Suppressor macrophage (primary cell): Measurements from ENCODE around the gene CIDEC.
"Not testable (repeated sequence)": the region's sequence is repeated elsewhere in the genome, so short reads cannot be mapped to it uniquely, and the experiment has no call there.

ENCODE experiments used
- DNase-seq, 4 experiments: peaks; one replicate each; pipeline ENCODE4 v3.0.0-alpha.2; 2020 to 2022

Gene CIDEC

DNA sequence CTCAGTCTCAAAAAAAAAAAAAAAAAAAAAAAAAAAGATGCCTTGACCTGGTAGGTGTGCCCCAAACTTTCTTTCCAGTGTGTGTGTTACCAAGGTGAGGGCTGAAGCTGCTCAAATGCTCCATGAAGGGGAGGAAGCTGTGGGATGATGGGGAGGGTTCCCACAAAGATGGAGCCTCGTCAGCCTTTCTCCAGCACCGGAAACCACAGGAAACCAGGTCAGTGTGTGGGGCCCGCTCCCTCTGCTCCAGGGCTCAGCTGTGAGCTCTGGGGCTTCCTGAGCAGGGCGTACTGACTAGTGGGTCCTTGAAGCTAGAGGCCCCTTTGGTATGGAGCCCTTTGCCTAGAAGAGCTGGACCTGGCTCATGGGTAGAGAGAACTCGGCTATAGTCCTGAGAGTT, 21.9 kb upstream of the CIDEC start:
- no peak for DNase-seq

DNA sequence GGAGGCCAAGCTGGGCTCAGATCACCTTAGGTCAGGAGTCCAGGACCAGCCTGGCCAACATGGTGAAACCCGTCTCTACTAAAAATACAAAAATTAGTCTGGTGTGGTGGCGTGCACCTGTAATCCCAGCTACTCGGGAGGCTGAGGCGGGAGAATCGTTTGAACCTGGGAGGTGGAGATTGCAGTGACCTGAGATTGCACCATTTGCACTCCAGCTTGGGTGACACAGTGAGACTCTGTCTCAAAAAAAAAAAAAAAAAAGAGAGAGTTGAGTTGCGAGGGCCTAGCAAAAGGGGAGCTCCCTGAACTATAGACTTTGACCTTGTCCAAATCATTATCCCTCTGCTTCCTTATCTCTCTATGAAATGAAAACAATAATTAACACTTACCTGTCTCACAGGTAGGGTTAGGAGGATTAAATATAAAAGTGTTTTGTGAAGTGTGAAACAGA, 20.9 kb upstream of the CIDEC start:
- DNase-seq = not testable (repeated sequence)

DNA sequence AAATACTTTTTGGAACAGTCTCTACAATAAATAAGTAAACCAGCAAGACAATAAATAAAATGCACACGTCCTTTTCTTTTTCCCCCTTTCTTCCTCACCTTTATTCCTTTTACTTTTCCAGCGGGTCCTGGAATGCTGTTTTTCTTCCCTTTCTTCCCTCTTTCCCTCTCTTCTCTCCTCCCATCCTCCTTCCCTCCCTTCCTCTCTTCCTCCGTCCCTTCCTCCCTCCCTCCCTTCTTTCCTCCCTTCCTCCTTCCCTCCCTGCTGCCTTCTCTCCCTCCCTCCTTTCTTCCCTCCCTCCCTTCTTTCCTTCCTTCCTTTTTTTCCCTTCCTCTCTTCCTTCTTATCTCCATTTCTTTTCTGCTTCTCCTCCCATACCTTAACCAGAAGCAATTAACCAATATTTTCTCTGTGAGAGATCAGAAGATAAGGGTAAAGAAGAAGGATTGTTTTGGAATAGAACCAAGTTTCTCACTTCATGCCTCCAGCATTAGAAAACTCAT, 19.3 kb upstream of the CIDEC start:
- DNase-seq = no peak

DNA sequence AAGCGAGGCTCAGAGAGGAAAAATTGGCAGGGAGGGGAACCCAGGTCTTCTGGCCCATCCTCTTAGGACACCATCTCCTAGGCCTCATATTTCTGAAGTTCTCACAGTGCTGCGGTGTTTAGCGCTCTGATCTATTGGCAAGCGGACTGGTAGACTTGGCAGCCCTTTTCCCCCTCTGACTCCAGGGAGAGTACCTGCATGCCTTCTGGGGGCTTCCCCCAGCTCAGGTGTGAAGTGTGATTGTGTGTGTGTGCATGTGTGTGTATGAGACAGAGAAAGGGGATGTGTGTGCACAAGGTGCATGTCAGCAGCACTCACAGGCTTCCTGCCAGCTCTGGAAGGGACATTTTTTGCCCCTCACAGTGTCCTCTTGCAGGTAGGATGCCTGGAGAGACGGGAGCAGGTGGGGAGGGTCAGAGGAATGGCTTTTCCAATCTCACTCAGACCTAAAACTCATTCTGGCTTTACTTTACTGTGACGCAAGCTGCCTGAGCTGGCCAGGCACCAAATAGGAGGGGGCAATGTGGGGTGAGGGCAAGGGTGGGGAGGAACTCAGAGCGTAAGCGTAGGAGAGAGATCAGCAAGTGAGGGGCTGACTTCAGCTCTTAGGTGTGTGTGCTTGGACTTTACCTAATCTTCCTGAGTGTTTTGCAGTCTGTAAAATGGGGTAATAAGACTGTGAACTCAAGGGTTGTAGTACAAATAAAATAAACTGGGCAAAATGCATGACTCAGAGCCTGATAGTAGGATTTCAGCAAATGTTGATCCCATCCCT, 18.6 kb upstream of the CIDEC start:
- no peak for DNase-seq

DNA sequence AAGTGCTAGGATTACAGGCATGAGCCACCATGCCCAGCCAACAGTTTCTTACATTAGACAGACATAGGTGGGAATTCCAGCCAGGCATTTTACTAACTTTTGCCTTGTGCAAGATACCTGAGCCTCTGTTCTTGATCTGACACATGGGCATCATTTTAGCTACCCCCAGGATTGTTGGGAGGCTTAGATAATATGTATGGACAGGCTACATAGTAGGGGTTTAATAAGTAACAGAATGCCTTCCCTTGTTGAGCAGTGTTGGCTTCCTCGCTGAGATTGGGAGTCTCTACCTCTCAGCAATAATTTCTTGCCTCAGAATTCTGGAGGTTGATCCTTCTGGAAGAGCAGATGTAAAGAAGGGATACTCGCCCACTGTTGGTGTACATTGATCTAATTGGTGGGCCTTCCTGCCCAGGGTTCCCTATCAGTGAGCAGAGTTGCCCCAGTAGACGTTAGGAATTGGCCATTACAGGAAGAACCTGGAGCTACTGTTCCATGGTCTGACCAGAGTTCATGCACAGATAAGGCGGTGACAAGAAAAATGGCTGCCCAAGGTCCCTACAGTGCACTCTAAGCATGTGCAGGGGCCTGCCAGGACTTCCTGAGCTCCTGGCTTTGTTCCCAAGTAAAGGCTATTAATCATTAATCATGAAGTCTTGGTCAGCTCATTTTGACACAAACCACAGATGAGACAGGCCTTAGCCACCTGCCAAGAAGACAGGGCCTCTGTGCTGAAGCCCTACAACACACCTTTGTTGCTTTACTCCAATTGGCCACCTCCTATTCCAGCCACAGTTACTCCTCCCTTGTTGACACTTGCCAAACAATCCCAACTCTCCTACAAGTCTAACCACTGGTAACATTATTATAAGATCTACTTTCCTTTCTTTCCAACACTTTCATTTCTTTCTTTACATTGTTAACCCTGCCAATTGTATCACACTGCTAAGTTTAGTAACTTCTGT, 17.6 kb upstream of the CIDEC start:
- DNase-seq = no peak

DNA sequence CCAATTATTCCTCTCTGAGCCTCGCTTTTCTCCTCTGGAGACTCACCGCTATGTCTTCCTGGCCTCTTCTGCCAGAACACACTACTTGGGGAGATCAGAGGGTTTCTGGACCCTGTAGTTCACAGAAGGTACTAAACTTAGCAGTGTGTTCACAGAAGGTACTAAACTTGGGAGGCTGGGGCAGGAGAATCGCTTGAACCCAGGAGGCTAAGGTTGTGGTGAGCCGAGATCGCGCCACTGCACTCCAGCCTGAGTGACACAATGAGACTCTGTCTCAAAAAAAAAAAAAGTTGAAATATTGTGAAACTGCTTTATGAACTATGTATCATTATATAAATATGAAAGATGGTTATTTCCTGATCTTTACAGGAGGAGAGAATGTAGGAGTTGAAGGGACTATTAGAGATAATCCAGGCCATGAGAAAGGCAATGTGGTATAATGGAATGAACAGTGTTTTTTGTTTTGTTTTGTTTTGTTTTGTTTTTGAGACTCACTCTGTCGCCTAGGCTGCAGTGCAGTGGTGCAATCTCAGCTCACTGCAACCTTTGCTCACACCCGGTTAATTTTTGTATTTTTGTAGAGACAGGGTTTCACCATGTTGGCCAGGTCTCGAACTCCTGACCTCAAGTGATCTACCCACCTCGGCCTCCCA, 16.8 kb upstream of the CIDEC start:
- DNase-seq = not testable (repeated sequence)

DNA sequence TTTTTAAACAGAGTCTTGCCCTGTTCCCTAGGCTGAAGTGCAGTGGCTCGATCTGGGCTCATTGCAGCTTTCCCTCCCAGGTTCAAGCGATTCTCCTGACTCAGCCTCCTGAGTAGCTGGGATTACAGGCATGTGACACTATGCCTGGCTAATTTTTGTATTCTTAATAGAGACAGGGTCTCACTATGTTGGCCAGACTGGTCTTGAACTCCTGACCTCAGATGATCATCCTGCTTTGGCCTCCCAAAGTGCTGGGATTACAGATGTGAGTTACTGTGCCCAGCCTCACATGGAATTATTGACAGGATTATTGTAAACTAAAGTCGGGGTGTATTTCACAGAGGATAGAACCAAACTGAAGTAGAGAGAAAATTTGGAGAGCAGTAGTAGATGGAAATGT, 15.7 kb upstream of the CIDEC start:
- DNase-seq = not testable (repeated sequence)

DNA sequence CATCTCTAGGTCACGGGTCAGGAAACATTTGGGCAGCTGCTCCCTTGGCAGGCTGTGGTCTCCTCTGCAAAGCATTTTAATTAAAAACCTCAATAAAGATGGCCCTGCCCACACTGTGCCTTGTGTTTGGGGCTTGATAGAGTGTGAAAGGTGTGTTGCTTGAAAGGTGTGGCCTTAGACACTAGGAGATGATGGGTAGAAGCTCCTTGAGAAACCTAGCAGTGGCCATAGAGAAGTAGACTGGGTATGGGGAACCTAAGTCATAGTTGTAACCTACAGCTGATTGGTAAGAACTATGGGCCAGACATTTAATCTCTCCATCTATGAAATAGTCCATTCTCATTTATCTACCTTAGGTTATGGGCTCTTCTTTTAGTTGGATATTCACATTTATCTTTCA, 13.7 kb upstream of the CIDEC start:
- DNase-seq = no peak

DNA sequence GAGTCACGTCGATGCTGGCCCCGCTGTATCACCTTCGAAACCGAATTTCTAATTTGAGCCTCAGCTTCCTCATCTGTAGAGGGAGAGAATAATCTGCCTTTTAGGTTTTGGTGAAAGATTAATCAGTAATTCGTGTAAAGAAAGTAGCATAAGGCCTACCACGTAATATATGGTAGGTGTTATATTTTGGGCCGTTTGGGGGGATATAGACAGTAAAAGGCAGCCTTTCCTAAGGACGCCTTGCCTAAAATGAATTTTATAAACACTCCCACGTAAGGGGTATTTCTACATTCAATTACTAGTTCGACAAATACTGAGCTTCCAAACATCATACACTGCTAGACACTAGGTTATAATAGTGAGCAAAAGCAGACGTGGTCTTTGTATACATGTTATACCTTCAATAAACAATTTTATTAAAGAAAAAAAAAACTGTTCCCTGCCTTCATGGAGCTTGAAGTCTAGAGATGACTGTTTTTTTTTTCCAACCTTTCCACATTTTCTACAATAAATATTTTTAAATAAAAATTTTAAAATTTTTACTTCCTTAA, 11.1 kb upstream of the CIDEC start:
- no peak for DNase-seq

DNA sequence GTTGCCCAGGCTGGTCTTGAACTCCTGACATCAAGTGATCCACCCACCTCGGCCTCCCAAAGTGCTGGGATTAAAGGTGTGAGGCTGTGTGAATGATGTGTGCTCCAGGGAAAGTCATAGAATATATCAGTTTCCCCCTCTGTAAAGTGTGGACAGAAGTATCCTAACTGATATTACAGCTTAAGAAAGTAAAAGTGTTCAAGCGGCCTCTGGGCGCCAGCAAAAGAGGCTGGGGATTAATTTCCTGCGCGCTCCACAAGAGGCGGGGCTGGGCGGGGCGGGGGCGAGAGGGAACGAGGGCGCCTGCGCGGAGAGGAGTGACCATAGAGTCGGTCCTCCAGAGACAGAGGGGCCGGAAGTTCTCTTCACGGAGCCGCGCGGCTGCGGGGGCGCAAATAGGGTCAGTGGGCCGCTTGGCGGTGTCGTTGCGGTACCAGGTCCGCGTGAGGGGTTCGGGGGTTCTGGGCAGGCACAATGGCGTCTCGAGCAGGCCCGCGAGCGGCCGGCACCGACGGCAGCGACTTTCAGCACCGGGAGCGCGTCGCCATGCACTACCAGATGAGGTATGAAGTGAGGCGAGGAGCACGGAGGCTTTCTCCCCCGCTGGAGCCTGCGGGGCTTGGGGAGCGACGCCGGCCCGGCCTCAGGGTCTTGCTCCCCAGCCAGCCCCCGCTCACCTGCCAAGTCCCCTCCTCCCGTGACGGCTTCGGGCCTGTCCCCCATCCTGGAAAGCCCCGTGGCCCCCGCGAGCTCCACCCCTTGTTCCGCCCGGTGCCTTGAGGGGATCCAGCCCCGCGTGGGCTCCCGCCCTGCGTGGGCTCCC, 10.4 kb upstream of the CIDEC start, which contains the start of gene JAGN1:
Gene JAGN1 (plus strand): TSS at position 362 of the 823 bp plus-strand sequence. CDS start 113 bp downstream, at position 475.
- peak; percentile 93 to 96 (median 96) for DNase-seq

DNA sequence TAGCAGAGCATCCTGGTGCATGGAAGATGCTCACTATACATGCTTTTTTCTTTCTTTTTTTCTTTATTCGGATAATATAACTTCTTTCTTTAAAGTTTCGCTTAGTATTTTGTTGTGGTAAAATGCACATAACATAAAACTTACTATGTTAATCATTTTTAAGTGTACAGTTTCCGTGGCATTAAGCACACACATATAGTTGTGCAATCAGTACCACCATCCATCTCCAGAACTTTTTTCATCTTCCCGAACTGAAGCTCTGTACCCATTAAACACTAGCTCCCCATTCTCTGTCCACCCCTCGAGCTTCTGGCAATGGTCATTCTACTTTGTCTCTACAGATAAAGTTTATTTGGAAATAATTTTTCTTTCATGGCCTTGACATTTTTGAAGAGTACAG, 9.4 kb upstream of the CIDEC start:
- DNase-seq = no peak

DNA sequence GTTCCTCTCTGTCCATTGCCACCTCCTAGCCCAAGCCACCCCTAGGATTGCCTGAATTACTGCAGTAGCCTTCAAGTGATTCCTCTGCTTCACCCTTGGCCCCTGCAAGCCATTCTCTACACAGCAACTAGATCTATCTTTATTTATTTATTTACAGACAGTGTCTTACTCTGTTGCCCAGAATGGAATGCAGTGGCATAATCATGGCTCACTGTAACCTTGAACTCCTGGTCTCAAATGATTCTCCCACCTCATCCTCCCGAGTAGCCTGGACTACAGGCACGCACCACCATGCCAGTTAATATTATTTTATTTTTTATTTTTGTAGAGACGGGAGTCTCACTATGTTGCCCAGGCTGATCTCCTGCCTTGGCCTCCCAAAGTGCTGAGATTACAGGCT, 8.5 kb upstream of the CIDEC start:
- DNase-seq = no peak

DNA sequence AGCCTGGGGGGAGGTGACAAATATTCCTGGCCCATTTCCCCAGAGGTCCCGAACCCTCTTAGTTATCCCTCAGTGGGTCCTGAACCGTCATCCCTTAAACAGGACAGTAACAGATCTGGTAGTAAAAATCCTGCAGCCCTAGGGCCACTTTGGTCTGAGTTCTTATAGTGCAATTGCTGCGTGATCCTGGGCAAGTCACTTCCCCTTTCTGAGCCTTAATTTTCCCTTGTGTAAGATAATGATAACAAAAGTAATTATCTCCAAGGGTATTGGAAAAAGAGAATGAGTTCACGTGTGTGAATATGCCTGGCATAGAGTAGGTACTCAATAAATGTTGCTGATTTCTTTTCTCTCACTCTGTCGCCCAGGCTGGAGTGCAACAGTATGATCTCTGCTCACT, 7.4 kb upstream of the CIDEC start:
- DNase-seq = peak in 3 of 4 experiments; percentile 25 to 36 (median 29)

DNA sequence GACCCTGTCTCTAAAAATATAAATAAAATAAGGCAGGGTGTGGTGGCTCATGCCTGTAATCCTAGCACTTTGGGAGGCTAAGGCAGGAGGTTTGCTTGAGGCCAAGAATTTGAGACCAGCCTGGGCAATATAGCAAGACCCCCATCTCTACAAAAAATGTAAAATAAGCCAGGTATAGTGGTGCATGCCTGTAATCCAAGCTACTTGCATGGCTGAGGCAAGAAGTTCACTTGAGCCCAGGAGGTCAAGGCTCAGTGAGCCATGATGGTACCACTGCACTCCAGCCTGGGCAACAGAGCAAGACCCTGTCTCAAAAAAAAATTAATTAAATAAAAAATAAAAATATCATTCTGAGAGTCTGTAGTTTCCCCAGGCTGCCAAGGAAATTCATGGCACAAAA, 6.3 kb upstream of the CIDEC start:
- DNase-seq = no peak

DNA sequence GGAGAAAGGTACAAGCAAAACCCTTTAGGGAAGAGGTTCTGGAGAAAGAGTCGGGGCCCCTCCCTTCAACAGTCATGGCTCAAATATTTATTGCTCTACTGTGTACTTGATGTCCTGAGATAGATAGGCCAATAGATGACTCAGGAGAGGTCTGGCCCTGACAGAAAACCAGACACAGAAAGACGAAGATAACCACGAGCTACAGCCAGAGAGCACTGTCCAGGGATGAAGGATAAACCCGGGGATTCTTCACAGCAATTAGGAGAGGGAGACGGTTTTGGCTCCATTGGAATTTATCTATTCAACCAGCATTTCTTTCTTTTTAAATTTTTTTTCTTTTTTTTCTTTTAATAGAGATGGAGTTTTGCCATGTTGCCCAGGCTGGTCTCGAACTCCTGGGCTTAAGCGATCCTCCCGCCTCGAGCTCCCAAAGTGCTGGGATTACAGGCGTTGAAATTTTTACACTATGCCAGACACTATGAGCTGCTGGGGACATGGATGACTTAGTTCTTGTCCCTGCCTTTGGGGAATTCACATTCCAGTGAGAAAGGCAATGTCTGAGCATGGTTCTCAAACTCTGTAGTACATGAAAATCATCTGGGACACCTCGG, 4.6 kb upstream of the CIDEC start:
- DNase-seq = no peak

DNA sequence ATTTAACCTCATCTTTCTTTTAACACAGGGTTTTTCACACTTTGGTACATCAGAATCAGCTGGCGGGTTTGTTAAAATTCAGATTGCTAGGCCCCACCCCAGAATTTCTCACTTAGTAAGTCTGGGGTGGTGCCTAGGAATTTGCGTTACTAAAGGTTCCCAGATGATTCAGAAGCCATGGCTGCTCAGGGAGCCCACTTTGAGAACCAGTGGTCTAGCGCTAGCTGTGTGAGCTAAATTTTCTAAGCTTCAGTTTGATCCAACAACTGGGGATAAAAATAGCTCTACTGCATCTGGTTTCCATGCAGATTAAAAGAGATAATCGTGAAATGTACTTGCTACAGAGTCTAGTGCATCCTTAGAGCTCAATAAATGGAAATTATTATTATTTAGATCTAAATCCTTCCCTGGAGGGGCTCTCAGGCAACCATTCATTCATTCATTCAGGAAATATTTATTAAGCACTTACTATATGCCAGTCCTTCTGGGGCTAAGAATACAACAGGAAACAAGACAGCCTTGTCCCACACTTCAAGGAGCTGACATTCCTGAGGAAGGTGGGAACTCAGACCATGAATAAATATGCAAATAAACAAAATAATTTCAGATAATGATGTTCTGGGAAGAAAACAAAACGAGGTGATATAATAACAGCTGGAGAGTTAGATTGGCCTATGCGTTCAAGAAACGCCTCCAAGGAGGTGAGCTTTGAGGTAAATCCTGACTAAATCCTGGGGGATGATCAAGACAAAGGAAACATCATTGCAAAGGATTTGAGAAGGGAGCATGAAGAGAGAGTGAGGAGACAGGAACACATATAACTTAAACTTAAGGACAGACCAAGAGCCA, 3.9 kb upstream of the CIDEC start:
- DNase-seq = no peak

DNA sequence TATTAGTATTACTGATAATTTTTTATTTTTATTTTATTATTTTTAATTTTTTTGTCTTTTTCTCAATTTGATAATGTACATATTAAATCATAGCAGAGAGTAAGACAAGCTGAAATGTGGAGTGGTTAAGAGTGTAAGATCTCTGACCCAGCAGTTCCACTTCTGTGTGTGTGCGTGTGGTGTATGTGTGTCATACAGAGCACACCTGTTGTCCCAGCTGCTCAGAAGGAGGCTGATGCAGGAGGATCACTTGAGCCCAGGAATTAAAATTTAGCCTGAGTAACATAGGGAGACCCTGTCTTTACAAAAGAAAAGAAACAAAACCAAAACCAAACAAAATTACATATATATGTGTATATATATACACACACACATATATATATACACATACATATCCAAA, 1.4 kb upstream of the CIDEC start:
- no peak for DNase-seq

DNA sequence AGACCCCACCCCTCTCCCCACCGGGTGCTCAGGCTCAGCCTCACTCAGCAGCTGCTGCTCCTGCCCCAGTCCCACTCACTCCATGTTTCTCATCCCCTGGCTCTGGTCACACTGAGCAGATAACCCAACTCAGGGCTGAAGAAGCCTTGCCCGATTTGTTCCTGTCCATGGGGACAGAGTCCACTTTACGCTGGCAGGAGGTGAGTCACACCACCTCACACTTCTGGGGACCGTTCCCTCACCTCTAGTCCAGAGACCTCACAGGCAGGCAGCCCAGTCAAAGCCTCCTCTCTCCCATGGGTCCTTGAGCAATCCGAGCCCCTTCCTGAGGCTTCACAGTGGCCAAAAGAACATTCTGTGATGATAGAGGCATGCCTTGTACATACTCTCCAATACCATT, 1.4 kb downstream of the CIDEC start:
- no peak for DNase-seq

DNA sequence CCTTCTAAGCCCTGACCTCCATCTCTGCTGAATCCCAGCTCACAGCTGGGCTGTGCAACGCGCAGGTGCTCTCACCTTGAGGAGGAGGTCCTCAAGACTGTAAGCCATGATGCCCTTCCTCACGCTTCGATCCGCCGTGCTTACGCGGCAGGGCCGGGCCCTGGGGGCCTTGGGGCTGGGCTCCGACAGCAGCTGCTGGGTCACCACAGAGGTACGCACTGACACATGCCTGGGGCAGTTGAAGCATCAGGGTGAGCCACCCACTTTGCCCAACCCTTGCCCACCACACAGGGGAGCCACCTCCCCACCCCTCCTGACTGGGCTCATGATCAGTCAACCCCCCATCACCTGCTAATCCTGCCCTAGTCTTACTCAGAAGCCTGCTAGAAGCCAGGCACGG, 3.1 kb downstream of the CIDEC start:
- DNase-seq = no peak

DNA sequence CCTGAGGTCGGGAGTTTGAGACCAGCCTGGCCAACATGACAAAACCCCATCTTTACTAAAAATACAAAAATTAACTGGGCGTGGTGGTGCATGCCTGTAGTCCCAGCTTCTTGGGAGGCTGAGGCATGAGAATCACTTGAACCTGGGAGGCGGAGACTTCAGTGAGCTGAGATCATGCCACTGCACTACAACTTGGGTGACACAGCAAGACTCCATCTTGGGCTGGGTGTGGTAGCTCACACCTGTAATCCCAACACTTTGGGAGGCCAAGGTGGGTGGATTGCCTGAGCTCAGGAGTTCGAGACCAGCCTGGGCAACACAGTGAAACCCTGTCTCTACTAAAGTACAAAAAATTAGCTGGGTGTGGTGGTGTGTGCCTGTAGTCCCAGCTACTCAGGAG, 3.8 kb downstream of the CIDEC start:
- not testable (repeated sequence) for DNase-seq
